Panc1 (cell line): ENCODE data around the gene KRT222. TPM values are rescaled to one million over a fixed set of nuclear protein-coding genes. Genes with fewer than 3 reads are reported as not detected.

ENCODE experiments used
- ATAC-seq: fragments of 200-7000 bp; cut with Tn5 transposase; 2 replicates; pipeline ENCODE4 v1.9.1; 2020; ENCODE audit warnings: mild to moderate bottlenecking, moderate library complexity
- BruUV-seq: library from RNA; stranded (reverse); fragments of 400-500 nt; replicated peaks from 2 replicates; lab custom pipeline; 2021; lab: Mats Ljungman, UMichigan
- CTCF ChIA-PET: fragments of 300-600 bp; sonication (Branson Sonifier 250); formaldehyde crosslinking; loops from one replicate; lab custom pipeline; 2022; ENCODE audit warnings: antibody characterized with exemption; lab: Charles Lee
- POLR2A ChIA-PET: fragments of 300-600 bp; sonication (Branson Sonifier 250); formaldehyde crosslinking; loops from one replicate; lab custom pipeline; 2022; ENCODE audit warnings: antibody characterized with exemption; lab: Charles Lee
- DNase-seq: peaks from one replicate; pipeline ENCODE4 v3.0.0-alpha.2; 2010; ENCODE audit warnings: low read depth, low spot score
- H3K27ac ChIP-seq: 2 replicates; pipeline ENCODE4 v1.5.1; 2011; ENCODE audit warnings: mild to moderate bottlenecking, low read length, inconsistent platforms
- H3K27me3 ChIP-seq: fragments of 200-500 bp; sonication (Bioruptor generic); 2 replicates; pipeline ENCODE4 v1.6.0; 2014; ENCODE audit warnings: low read length, inconsistent platforms; ENCODE audit not compliant: control insufficient read depth, insufficient read depth
- H3K36me3 ChIP-seq: fragments of 200-500 bp; sonication (Bioruptor generic); 2 replicates; pipeline ENCODE4 v1.5.1; 2014; ENCODE audit warnings: inconsistent platforms, mild to moderate bottlenecking, low read length, moderate library complexity; ENCODE audit not compliant: control insufficient read depth, insufficient read depth
- H3K4me1 ChIP-seq: 2 replicates; pipeline ENCODE4 v1.5.1; 2011; ENCODE audit warnings: inconsistent platforms, mild to moderate bottlenecking, low read length, moderate library complexity; ENCODE audit not compliant: control insufficient read depth, insufficient read depth
- H3K4me3 ChIP-seq, 2 experiments: 2 replicates each; pipeline ENCODE4 v1.5.1; 2011 to 2012; ENCODE audit warnings: low read depth in 2 of 2, low read length in 2 of 2, mild to moderate bottlenecking in 2 of 2, inconsistent platforms in 1 of 2, moderate library complexity in 1 of 2
- H3K9me3 ChIP-seq: fragments of 200-500 bp; sonication (Bioruptor generic); 2 replicates; pipeline ENCODE4 v1.5.1; 2014; ENCODE audit warnings: low read depth, mild to moderate bottlenecking, inconsistent platforms, low read length, moderate library complexity; ENCODE audit not compliant: control insufficient read depth, insufficient read depth
- CTCF ChIP-seq: fragments of 450-650 bp; IDR thresholded peaks from 2 replicates; pipeline ENCODE4 v1.5.1; 2017; ENCODE audit warnings: mild to moderate bottlenecking
- POLR2AphosphoS5 ChIP-seq: IDR thresholded peaks from 2 replicates; pipeline ENCODE4 v1.6.1; 2012; ENCODE audit warnings: mild to moderate bottlenecking, low read depth, low read length, moderate library complexity
- REST ChIP-seq, 2 experiments: IDR thresholded peaks; 2 replicates each; pipeline ENCODE4 v1.6.1; 2011 to 2012; ENCODE audit warnings: low read depth in 2 of 2, control low read depth in 1 of 2, low read length in 1 of 2, mild to moderate bottlenecking in 1 of 2, moderate library complexity in 1 of 2; ENCODE audit not compliant: insufficient read depth in 1 of 2
- SIN3A ChIP-seq: IDR thresholded peaks from 2 replicates; pipeline ENCODE4 v1.6.1; 2012; ENCODE audit warnings: low read depth, mild to moderate bottlenecking, low read length, moderate library complexity, borderline replicate concordance; ENCODE audit not compliant: insufficient read depth
- TCF7L2 ChIP-seq: IDR thresholded peaks from 2 replicates; pipeline ENCODE4 v1.6.1; 2011; ENCODE audit warnings: mild to moderate bottlenecking, low read depth, low read length, inconsistent platforms
- in situ Hi-C: cut with HindIII; loops from 2 replicates; pipeline ENCODE4 v1.10.0; 2016; ENCODE audit warnings: low sequenced_read_pairs, low pct_unique_long_range_greater_than_20kb
- intact Hi-C: fragments of 100-400 bp; cut with micrococcal nuclease; formaldehyde crosslinking; loops from one replicate; pipeline ENCODE4 v1.10.0; 2022; ENCODE audit not compliant: unreplicated experiment
- total RNA-seq: library from RNA; stranded (reverse); gene quantifications from one replicate; pipeline ENCODE4 v1.2.1, GENCODE V29; 2021; ENCODE audit not compliant: unreplicated experiment

Gene KRT222
- total RNA-seq, 1 experiment from 2014 or later, result not detected

- intact Hi-C loops (no loop called here), in situ Hi-C loops (no loop called here)
- peaks cover 18% of the 10 kb centered on the region for H3K4me1 ChIP-seq
- no peaks in the 10 kb centered on the region for H3K9me3 ChIP-seq
- ATAC-seq (no peak), DNase-seq (no peak)
- H3K4me3 ChIP-seq, result no peak overlapping the region
- BruUV-seq, result no TSS peak
- no peak overlapping the region for H3K27ac ChIP-seq
- ChIA-PET POLR2A (interaction anchor here (0.5 to 0.7 kb wide), 2 partner anchors 160 to 865 kb away, joined by 3 to 5 read pairs; no protein-coding TSS in a partner anchor), CTCF (no interaction called here)
- peaks cover 46% of the 10 kb centered on the region for H3K36me3 ChIP-seq
- no peaks in the 10 kb centered on the region for H3K27me3 ChIP-seq
- TF ChIP-seq CTCF (no peak), POLR2AphosphoS5 (no peak), REST (IDR thresholded peaks at IDR 0.05; ENCODE audit: insufficient read depth in 1 of 2, low read depth in 2 of 2, low read length in 1 of 2) (no peak), TCF7L2 (no peak), SIN3A (no peak)
Observed at GRCh38 chr17:40645943-40646342, 19.0 kb downstream of the KRT222 start.

GRCh38 chr17:40645291-40645690 lies 19.7 kb downstream of the KRT222 start:
- ChIA-PET POLR2A (no interaction called here), CTCF (no interaction called here)
- H3K4me3 ChIP-seq, result no peak overlapping the region
- no peaks in the 10 kb centered on the region for H3K9me3 ChIP-seq
- no peaks in the 10 kb centered on the region for H3K27me3 ChIP-seq
- H3K27ac ChIP-seq, result no peak overlapping the region
- peaks cover 53% of the 10 kb centered on the region for H3K36me3 ChIP-seq
- TF ChIP-seq POLR2AphosphoS5 (no peak), REST (IDR thresholded peaks at IDR 0.05; ENCODE audit: insufficient read depth in 1 of 2, low read depth in 2 of 2, low read length in 1 of 2) (no peak)
- intact Hi-C loops, result no loop called here
- ATAC-seq (no peak), DNase-seq (no peak)
- in situ Hi-C loops, result no loop called here
- no TSS peak for BruUV-seq
- H3K4me1 ChIP-seq, result peaks cover 18% of the 10 kb centered on the region
